GM19395 (cell line): ENCODE results near the gene ATF6.
"Not testable (repeated sequence)": the region's sequence is repeated elsewhere in the genome, so short reads cannot be mapped to it uniquely, and the experiment has no call there.

Experiments
- ATAC-seq: cut with Tn5 transposase; IDR thresholded peaks from one replicate; pipeline ENCODE4 v1.9.1; 2021; ENCODE audit warnings: mild to moderate bottlenecking, moderate library complexity; ENCODE audit not compliant: unreplicated experiment

Gene ATF6

DNA sequence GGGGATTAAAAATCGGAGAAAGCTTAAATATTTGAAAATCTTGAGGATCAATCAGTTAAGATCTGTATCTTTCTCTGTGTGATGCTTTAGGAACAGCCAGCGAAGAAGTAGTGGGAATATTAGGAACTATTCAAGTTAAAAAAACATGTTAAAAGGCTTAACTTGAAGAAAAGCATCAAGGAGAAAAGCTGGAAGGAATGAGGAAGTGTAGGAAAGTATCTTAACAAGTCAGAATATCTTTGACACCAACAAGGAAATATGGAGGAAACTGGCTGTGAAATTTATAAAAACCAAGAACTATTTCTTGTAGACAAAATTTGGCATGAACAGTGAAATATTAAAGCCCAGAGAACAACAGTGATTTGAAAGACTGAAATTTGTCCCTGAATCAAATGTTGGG lies 60.4 kb downstream of the ATF6 start:
- ATAC-seq = no peak

DNA sequence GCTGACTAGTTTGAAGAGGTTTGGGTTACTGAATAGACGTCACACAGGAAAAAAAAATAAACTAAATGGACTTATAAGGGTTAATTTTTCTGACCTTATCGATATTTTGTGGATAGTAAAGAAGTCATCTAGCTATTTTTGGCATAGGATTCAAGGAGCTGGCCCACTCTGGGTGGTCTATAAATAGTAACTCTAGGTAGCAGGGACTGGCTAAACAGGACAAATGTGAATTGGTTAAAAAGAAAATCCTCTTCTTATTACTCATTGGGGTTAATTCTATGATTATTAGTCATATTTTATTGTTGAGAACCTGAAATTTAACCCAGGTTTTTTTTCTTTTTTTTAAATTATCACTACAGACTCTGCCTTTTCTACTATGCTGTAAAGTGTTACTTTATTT lies 61.7 kb downstream of the ATF6 start:
- no peak for ATAC-seq

DNA sequence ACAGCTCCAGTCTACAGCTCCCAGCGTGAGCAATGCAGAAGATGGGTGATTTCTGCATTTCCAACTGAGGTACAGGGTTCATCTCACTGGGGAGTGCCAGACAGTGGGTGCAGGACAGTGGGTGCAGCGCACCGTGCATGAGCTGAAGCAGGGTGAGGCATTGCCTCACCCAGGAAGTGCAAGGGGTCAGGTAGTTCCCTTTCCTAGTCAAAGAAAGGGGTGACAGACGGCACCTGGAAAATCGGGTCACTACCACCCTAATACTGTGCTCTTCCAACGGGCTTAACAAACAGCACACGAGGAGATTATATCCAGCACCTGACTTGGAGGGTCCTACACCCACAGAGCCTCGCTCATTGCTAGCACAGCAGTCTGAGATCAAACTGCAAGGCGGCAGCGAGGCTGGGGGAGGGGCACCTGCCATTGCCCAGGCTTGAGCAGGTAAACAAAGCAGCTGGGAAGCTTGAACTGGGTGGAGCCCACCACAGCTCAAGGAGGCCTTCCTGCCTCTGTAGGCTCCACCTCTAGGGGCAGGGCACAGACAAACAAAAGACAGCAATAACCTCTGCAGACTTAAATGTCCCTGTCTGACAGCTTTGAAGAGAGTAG lies 66.3 kb downstream of the ATF6 start:
- ATAC-seq = not testable (repeated sequence)

DNA sequence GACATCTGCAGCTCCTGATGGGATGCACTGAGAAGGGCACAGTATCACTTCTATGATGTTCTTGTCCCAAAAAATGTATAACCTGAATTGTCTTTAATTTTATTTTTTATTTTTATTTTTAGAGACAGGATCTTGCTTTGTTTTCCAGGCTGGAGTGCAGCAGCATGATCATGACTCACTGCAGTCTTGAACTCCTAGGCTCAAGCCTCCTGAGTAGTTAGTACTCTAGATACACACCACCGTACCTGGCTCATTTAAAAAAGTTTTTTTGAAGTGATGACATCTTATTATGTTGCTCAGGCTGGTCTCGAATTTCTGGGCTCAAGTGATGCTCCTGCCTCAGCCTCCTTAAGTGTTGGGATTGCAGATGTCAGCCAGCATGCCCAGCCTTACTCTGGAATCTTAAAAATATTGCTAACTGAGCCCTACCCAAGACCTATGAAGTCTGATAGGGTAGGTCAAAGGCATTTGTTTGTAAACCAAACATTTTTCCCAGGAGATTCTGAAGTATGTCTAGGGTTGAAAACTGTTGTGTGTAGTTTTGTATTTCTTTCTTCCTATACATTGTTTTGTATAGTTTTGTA lies 68.9 kb downstream of the ATF6 start:
- ATAC-seq = no peak

DNA sequence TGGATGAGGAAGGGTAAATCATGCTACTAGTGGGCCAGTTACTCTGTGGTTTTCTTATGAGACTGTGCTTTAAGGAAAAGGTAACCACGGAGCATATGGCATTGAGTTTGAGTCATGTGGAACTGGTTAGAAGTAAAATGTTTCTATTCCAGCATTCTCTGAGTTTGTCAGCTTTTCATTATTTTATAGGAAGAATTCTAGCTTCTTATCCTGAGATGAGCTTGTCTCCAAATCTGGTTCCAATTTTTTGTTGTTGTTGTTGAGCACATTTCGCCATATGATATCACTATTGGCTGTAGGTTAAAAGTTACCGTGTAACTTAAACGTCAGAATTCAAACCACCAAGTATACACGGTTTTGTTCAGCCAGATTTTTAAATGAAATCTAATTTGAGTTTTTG lies 69.9 kb downstream of the ATF6 start:
- no peak for ATAC-seq

DNA sequence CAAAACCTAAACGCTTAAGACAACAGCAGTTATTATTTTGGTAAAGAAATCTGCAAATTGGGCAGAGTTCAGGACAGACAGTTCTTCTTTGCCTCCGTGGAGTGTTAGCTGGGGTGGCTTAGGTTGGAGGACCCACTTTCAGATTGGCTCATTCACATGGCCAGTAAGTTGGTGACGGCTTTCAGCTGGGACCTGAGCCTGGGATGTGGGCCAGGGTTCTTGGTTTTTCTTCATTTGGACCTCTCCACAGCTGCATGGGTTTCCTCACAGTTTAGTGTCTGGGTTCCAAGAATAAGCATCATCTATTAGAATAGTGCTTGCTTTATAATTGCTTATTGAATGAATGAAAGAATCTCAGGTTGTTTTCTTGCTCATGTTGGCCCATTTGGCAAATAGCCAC lies 72.2 kb downstream of the ATF6 start:
- ATAC-seq = no peak

DNA sequence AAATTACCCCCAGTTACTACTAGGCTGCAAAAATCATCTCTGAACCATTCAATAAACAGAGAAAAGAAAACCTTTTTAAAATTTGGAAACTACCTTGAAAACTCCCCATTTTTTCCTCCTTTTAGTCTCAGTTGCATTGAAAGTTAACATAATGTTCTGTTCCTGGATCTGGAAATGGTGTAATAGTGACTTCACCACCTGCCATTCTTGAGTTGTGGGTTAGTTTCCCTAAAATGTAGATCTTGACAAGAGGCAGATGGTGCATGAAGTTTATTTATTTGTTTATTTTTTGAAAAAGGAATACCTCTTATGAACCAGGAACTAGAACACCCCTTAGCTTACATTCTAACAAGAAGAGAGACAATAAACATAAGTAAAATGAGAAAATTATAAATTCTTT lies 72.8 kb downstream of the ATF6 start:
- no peak for ATAC-seq

DNA sequence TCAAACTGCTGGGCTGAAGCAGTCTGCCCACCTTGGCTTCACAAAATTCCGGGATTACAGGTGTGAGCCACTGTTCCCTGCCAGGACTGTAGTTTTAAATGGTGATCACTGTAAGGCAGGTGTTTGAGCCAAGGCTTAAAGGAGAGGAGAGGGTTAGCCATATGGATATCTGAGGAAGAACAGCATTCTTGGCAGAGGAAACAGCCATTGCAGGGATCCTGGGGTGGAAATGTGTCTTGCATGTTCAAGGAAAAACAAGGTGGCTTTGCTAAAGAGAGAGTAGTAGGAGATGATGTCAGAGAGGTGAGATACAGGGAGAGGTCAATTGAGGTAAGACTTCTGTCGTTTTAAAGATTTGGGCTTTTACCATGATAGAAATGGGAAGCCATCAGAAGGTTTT lies 73.5 kb downstream of the ATF6 start:
- no peak for ATAC-seq

DNA sequence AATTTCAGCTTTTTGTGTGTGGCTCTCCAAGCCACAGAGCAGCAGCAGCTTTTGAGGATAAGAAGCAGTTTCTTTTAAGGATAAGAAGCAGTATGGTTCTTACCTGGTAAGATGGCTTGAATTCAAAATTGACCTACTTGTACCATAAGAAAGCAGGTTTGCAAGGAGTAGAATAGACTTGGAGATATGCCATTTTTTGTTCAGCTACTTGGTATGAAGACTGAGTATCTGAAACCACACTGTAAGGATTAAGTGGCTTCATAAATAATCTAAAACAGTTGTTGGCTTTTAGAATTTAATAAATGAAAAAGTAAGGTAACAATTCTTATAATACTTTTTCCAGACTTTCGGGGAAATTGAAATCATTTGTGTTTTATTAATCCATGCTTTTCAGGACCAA lies 74.2 kb downstream of the ATF6 start:
- no peak for ATAC-seq

DNA sequence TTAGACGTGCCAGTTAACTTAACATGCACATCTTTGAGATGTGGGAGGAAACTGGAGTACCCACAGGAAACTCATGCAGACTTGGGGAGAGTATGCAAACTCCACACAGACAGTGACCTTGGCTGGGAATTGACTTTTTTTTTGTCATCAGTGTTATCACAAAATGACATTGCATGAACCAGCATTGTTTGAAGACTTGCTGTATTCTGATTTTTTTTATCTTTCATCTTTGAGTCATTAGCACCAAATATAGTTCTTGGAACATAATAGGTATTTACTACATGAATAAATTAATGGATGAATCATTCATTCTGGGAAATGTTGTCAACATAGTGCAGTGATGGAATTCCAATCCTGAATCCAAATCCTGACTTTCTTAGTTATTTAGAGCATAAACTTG lies 77.0 kb downstream of the ATF6 start:
- no peak for ATAC-seq

DNA sequence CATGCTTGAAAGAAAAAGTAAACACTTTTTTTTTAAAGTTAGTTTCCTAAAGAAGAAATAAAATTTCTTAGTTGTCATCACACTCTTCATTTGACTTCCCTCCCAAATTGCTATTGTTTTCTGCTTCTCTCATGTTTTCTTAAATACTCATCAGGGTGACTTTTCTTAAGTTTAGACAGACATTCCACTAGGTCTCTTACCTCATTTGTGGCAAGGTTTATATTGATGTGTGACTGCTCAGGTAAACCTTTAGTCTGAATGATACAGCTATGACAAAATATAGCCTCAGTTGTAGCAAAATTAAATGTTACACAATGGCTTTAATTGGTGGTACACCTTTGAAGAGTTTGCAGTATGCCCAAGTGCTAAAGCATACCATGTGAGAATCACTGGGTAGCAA lies 78.6 kb downstream of the ATF6 start:
- no peak for ATAC-seq

DNA sequence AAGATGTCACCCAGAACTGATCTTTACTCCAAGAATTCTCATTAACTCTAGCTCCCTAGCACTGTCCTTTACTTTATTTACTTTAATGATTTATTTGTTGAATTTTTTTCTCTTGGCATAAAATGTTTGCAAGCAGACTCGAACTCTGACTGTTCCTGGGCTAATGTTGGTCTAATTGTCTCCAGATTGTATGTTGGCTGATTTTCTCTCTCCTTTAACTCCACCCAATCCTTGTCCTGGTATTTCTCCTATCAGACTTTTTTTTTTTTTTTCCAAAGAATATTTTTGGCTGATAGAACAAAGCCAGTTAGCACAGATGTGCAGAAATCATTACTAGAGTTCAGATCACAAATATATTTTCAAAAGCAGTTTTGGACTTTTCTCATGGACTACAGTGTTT lies 82.6 kb downstream of the ATF6 start:
- ATAC-seq = no peak

DNA sequence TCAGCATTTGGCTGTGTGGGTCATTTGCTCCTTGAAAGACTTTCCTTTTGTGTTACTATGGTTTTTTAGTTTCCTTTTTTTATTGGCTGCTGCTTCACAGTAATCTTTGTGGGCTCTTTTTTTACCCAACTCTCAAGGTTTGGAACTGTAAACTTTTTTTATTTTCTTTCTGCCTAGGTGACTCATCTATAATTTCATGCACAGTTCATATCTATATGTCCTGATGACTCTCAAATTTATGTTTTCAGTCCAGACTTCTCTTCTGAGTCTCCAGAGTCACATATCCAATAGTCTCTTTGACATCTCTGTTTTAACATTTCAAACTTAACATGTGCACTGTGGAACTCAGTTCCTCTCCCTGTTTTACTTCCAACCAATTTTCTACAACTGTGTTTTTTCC lies 83.4 kb downstream of the ATF6 start:
- ATAC-seq = no peak

DNA sequence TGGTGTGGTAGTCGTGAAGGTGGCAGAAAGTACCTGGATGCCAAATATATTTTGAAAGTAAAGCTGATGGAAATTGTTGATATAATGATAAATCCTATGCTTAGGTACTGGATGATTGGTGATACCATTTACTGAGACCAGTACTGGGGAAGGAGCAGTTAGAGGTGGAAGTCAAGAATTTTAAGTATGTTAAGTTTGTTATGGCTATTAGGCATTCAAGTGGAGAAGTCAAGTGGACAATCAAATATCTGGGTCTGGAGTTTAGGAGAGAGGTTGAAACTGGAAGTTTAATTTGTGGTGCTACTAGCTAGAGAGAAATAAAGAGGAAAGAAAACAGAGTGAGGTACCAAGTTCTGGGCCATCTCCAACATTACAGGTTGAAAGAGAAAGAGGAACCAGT lies 89.1 kb downstream of the ATF6 start:
- no peak for ATAC-seq

DNA sequence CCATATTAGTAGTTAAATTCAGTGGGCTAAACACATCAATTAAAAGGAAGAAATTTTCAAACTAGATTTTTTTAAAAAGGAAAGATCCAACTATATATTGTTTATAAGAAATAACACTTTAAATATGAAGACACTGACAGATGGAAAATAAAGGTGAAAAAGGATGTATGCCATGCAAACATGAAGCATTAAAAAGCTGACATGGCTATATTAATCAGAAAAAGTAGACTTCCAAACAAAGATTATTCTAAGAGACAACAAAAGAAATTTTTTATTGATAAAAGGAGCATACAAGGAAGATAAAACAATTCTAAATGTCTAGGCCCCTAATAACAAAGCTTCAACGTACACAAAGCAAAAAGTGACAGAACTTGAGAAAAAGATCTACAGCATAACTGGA lies 92.2 kb downstream of the ATF6 start:
- no peak for ATAC-seq

DNA sequence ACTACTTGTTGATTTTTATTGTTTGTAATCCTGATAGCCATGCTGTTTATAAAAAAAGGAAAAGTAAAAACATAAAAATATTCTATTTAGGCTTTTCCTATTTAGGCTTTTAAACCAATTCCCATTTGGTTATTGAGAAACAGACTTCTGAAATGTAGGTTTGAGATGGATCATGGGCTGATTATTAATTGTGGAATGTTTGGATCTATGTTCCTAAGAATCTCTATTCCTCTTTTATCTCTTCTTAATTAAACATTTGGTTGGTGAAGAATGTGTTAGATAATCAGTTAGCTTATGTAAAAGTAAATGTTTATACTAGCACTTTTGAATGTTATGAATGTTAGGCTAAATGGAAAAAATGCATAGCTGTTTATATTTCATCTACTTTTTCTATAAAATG lies 97.4 kb downstream of the ATF6 start:
- ATAC-seq = no peak

DNA sequence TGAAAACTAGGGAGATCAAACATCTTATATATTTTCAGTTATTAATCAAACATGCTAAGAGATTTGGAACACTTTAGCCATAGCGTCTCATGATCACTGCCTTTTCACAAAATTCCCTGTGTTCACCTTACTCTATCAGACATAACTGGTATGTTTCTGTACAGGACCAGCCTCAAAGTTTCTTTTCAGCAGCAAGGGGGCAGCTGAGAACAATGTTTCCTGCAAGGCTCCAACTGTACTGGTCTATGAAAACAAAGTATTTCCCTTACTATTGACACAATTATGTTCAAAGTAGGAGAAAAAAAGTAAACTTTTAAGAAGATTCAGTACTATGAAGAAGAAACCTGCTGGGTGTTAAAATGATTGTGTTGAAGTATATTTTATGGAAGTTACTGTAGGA lies 98.5 kb downstream of the ATF6 start:
- no peak for ATAC-seq

DNA sequence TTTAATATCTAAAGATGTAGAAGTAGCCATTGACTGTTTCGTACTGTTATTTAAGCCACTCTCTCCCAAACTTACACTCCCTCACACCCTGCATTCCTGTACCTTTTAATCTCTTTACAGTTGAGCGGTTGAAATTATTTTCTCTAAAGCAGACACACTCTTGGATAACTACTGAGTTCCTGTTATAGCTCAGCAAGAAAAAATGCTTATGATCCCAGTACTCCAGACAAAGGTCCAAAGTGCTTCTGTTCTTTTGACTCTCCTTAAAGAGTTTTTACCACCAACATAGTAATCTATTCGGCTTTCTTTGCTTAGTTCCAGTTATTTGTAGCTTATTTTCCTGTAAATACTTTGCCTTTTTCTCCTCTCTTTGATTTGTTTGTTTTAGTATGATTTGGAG lies 100.1 kb downstream of the ATF6 start:
- ATAC-seq = no peak

DNA sequence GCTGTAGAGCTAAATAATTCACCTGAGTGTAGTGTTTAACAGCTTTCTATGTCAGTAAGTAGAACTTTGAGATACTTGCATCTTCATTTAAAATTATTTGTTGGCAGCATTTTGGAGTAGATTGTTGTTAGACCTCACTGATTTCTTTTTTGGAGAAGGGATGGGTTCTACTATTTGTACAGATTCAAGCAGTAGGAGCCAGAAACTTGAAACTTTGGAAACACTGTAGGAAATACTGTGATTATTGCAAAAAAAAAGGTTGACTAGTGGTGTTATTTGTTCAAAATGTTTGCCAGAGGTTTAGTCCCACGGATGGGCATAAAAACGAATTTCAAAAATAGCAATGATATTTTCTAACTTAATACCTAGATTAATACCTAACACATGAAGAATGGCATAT lies 102.7 kb downstream of the ATF6 start:
- ATAC-seq = no peak

DNA sequence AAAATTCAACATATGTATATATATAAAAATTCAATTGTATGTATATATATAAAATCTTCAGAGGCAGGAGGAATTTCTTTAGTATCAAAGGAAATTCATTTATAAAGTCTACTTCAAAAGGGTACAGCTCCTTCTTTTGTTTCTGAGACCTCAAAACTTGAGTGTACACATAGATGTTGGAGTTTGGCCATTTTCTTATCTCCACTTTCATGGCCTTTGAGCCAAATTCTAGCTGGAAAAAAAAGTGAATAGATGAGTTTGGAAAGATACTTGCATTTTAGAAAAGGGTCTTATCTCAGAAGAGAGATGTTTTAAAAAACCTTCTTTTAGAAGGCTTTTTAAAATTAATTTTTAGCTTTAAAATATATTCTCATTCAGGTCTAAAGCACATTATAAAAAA lies 103.2 kb downstream of the ATF6 start:
- no peak for ATAC-seq

DNA sequence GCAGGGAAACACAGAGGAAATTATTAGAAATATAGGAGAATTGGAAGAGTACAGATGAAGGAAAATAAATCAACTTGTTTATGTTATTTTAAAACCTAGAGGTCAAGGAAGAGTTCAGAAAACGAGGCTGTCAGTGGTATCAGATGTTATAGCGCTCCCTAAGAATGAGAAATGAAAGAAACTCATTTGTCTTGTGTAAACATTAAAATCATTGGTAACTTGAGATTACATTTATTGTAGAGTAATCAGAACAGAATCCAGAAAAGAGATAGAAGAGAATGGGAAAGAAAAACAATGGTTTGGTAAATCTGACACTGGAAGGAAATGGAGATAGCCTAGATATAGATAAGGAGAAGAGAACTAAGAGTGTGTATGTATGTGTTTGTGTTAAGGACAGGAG lies 106.4 kb downstream of the ATF6 start:
- ATAC-seq = no peak

DNA sequence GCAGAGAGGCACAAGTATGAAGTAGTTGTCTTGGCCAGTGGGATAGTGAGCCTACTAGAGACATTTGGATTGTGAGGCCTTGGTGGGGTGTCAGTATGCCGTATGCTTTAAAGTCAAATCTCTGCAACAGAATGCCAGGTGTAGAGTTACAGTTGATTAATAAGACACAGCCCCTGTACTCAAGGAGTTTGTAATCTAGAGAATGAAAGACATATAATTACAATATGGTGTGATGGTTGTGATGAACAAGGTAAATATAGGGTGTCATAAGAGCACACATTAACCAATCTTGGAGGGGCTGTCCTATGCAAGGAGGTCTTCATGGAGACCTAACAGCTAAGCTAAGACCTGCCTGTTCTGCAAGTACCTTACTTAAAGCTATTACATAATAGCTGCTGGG lies 113.1 kb downstream of the ATF6 start:
- ATAC-seq = no peak

DNA sequence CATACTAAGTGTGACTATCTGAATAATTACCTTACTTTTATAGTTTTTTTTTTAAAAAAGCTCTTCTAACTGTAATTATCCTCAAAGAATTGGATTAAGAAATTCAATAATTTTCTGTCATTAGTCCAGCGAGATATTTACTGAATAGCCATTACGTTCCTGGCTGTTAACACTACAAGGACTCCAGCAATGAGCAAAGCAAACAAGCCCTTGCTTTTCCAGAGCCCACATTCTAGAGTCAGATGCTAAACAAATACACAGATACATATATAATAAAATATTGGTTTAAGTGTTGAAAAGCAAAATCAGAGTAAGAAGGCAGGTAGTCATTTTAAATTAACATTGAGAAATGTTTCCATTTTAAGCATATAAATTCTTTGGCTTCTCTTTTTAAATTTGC lies 118.4 kb downstream of the ATF6 start:
- ATAC-seq = no peak
